ENCODE measurements around the gene ELOVL5.
"Not testable (repeated sequence)": the region's sequence is repeated elsewhere in the genome, so short reads cannot be mapped to it uniquely, and the experiment has no call there.

ELOVL5 gene, protein sequence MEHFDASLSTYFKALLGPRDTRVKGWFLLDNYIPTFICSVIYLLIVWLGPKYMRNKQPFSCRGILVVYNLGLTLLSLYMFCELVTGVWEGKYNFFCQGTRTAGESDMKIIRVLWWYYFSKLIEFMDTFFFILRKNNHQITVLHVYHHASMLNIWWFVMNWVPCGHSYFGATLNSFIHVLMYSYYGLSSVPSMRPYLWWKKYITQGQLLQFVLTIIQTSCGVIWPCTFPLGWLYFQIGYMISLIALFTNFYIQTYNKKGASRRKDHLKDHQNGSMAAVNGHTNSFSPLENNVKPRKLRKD

DNA sequence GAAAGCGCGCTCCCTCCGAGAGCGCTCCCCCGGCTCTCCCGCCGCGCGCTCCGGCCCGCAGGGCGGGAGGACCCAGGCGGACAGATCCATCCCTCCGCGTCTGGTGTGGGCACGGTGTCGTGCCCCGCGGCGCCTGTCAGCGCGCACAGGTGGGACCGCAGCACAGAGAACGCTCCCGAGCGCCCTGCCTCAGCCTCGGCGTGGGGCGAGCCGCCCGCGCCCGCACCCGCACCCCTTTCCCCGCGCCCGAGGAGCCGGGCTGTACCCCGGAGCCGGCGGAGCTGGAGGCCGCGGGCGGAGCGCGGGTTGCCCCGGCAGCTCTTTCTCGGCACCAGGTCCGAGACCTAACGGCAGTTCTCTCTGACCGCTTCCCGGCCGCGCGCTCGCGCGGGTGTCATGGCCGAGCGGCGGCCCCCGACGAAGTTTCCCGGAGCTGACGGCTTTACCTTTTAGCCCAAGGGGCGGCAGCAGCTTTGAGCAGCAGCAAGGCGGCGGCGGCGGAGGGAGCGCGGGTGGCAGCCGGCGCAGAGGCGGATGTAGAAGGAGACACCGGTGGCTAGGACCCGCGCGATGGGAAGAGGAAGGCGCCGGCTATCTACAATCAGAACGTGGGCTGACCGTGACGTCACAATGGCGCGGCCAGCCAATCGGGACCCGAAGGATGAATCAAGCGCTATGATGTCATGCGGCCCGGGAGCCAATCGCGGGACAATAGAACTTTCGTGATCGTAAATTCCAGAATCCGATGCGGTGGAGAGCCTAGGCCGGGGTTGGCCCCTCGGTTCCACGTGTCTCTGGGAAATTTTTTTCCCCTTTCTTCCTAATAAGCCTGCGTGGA, at the start of gene ELOVL5:
Gene ELOVL5, minus strand, starts transcription at position 580 of the 838 bp plus-strand sequence. CDS start 53,251 bp downstream, outside the sequence.
- H3K4me3 ChIP-seq (ENCODE audit: low read depth, low read length) = peak within 1 kb of the TSS; percentile 84
- TF ChIP-seq, protein P1, sequence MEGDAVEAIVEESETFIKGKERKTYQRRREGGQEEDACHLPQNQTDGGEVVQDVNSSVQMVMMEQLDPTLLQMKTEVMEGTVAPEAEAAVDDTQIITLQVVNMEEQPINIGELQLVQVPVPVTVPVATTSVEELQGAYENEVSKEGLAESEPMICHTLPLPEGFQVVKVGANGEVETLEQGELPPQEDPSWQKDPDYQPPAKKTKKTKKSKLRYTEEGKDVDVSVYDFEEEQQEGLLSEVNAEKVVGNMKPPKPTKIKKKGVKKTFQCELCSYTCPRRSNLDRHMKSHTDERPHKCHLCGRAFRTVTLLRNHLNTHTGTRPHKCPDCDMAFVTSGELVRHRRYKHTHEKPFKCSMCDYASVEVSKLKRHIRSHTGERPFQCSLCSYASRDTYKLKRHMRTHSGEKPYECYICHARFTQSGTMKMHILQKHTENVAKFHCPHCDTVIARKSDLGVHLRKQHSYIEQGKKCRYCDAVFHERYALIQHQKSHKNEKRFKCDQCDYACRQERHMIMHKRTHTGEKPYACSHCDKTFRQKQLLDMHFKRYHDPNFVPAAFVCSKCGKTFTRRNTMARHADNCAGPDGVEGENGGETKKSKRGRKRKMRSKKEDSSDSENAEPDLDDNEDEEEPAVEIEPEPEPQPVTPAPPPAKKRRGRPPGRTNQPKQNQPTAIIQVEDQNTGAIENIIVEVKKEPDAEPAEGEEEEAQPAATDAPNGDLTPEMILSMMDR (IDR thresholded peaks at IDR 0.05; ENCODE audit: low read depth, low read length) = no peak

DNA sequence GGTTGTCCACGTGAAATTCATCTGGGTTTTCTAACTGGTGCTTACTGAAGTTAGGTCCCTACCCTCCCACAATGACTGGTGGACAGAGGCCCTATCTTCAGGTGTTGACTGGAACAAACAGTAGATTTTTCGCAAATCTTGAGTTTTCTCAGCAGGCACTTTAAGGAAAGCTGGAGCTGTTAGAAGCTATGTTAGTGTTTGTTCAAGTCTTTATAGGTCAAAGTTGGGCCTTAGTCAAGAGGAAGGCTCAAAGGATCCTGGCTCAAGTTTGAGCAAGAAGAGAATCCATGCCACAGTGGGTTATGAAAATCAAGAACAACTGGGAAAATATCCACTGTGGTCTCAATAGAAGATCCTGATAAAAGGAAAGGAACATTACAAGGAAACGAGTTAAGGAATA, 48.5 kb upstream of the ELOVL5 start:
- H3K4me3 ChIP-seq (ENCODE audit: low read depth, low read length) = no peak overlapping the region
- TF ChIP-seq, protein P1 (IDR thresholded peaks at IDR 0.05; ENCODE audit: low read depth, low read length) = no peak

DNA sequence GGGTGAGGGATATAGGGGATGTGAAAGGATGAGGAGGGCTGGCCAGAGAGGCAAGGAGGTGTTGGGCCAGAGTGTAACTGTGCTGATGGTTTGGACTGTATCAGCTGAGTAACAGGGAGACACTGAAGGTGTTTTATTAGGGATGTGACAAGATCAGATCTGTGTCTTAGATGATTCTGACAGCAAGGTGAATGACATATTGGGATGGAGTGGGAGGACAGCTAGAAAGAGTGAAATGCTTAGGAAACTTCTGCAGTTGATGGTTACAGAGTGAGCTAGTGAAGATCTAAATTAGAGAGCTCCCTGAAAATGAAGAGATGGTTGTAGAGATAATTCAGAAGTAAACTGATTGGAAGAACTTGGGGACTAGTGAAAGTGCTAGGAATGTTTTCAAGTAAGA, 47.2 kb upstream of the ELOVL5 start:
- TF ChIP-seq, protein P1 (IDR thresholded peaks at IDR 0.05; ENCODE audit: low read depth, low read length) = no peak
- H3K4me3 ChIP-seq (ENCODE audit: low read depth, low read length) = no peak overlapping the region

DNA sequence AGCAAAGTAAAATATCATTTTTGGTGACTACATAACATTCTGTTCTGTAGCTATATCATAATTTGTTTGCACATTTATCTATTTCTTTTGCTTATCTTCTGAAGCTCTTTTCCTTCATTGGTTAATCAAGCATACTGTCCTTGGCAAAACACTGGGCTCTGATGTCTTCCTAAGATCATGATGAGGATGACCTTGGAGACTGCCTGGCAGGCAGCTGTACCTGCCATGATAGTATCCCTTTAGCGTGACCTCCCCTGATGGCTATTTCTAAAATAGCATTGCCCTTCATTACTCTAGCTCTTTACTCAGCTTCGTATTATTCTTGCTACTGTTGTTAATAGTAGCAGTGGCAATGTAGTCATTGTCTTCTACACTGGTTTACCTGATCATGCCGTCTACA, 46.0 kb upstream of the ELOVL5 start:
- H3K4me3 ChIP-seq (ENCODE audit: low read depth, low read length) = no peak overlapping the region
- TF ChIP-seq, protein P1 (IDR thresholded peaks at IDR 0.05; ENCODE audit: low read depth, low read length) = no peak

DNA sequence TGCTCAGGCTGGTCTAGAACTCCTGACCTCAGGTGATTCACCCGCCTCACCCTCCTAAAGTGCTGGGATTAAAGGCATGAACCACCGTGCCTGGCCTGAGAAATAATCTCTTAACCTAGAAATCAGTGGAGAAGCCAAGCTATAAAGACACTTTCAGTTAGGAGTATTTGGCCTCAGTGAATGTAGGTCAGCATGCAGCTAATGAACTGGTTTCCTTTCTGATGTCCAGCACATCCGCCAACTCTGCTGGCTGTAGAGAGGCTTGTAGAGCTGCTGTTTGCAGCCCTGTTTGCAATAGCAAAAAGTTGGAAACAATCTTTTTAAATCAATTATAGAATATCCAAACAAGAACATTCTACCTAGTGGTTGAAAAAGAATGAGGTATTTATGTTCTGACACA, 42.4 kb upstream of the ELOVL5 start:
- H3K4me3 ChIP-seq (ENCODE audit: low read depth, low read length) = no peak overlapping the region
- TF ChIP-seq, protein P1 (IDR thresholded peaks at IDR 0.05; ENCODE audit: low read depth, low read length) = no peak

DNA sequence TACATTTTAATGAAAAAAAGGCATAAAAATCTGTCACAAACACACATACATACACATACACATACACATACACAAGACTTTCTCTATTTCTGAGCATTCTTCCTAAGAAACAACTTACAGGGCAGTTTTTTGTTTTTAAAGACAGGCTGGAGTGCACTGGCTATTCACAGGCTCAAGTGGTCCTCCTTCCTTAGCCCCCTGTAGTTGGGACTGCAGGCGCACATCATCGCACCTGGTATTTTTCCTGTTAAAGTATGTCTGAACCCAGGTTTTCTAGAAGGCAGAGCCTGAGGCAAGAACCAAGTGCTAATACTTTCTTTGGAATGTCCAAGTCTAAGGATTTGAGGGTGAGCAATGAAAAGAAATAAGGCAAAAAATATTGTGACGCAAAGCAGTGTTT, 41.3 kb upstream of the ELOVL5 start:
- H3K4me3 ChIP-seq (ENCODE audit: low read depth, low read length) = no peak overlapping the region
- TF ChIP-seq, protein P1 (IDR thresholded peaks at IDR 0.05; ENCODE audit: low read depth, low read length) = no peak

DNA sequence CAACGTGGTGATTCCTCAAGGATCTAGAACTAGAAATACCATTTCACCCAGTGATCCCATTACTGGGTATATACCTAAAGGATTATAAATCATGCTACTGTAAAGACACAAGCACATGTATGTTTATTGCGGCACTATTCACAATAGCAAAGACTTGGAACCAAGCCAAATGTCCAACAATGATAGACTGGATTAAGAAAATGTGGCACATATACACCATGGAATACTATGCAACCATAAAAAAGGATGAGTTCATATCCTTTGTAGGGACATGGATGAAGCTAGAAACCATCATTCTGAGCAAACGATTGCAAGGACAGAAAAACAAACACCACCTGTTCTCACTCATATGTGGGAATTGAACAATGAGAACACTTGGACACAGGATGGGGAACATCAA, 39.9 kb upstream of the ELOVL5 start:
- H3K4me3 ChIP-seq (ENCODE audit: low read depth, low read length) = not testable (repeated sequence)

Data from WI38 (cell line).